Tibial nerve (tissue), 4 donors: ENCODE measurements around the gene CBLIF.
"Not testable (repeated sequence)": the region's sequence is repeated elsewhere in the genome, so short reads cannot be mapped to it uniquely, and the experiment has no call there.

Experiments
- EP300 ChIP-seq, 2 donors: sonication (generic); formaldehyde crosslinking; IDR thresholded peaks; one replicate each; pipeline ENCODE4 v1.6.1; 2017; ENCODE audit warnings: antibody characterized with exemption in 2 of 2, mild to moderate bottlenecking in 1 of 2
- TF ChIP-seq, protein P1 (sequence below), 5 experiments: fragments of 200-600 bp in 3 of 5; fragments of 450-650 bp in 2 of 5; sonication (generic) in 3 of 5; IDR thresholded peaks; one replicate each; pipeline ENCODE4 v1.5.1; 2016 to 2019; ENCODE audit warnings: antibody characterized with exemption in 5 of 5, mild to moderate bottlenecking in 3 of 5, moderate library complexity in 2 of 5

DNA sequence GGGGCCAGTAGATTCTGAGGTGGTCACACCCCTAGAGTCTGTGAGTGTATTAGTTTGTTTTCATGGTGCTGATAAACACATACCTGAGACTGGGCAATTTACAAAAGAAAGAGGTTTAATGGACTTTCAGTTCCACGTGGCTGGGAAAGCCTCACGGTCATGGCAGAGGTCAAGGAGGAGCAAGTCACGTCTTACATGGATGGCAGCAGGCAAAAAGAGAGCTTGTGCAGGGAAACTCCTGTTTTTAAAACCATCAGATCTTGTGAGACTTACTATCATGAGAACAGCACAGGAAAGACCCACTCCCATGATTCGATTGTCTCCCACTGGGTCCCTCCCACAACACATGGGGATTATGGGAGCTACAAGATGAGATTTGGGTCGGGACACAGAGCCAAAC is 60.9 kb downstream of the CBLIF start:
- TF ChIP-seq, protein P1, sequence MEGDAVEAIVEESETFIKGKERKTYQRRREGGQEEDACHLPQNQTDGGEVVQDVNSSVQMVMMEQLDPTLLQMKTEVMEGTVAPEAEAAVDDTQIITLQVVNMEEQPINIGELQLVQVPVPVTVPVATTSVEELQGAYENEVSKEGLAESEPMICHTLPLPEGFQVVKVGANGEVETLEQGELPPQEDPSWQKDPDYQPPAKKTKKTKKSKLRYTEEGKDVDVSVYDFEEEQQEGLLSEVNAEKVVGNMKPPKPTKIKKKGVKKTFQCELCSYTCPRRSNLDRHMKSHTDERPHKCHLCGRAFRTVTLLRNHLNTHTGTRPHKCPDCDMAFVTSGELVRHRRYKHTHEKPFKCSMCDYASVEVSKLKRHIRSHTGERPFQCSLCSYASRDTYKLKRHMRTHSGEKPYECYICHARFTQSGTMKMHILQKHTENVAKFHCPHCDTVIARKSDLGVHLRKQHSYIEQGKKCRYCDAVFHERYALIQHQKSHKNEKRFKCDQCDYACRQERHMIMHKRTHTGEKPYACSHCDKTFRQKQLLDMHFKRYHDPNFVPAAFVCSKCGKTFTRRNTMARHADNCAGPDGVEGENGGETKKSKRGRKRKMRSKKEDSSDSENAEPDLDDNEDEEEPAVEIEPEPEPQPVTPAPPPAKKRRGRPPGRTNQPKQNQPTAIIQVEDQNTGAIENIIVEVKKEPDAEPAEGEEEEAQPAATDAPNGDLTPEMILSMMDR (IDR thresholded peaks at IDR 0.05) = not testable (repeated sequence)
- not testable (repeated sequence) for TF ChIP-seq EP300 (IDR thresholded peaks at IDR 0.05)
